ENCODE results near the gene UCP3. TPM values are rescaled to one million over a fixed set of nuclear protein-coding genes. Genes with fewer than 3 reads are reported as not detected.

Gene UCP3
- total and polyA plus RNA-seq, 10 of the 15 experiments (the other 5 are each of a cell fraction or from before 2014, with no cell fraction given) = 0.02 to 1.9 (median 0.94) TPM

GRCh38 chr11:74000307-74001133 is 8.4 kb downstream of the UCP3 start:
- FAIRE-seq (no peak), DNase-seq (ENCODE audit: low read depth, low spot score) (no peak), ATAC-seq (no peak)
- H3K4me1 ChIP-seq (ENCODE audit: control insufficient read depth, insufficient read depth, low read length) = peaks cover 34% of the 10 kb centered on the region
- no peak overlapping the region for H3K27ac ChIP-seq (ENCODE audit: control insufficient read depth, insufficient read depth)
- no peak overlapping the region for H3K4me3 ChIP-seq
- ChIA-PET RAD21 (ENCODE audit: unreplicated experiment) (interaction anchor here (1.6 kb wide), 1 partner anchor 20 kb away, joined by 4 read pairs; no protein-coding TSS in a partner anchor), SMC1A (ENCODE audit: uncharacterized antibody, unreplicated experiment) (interaction anchor here (1.6 kb wide), 1 partner anchor 20 kb away, joined by 4 read pairs; no protein-coding TSS in a partner anchor), POLR2A (no interaction called here), CTCF (interaction anchor here (0.9 kb wide), 1 partner anchor 22 kb away, joined by 4 read pairs; no protein-coding TSS in a partner anchor)
- H3K79me2 ChIP-seq (ENCODE audit: control insufficient read depth, insufficient read depth, low read length) = no peaks in the 10 kb centered on the region
- in situ Hi-C loops (cut with MboI) = no loop called here
- H3K4me2 ChIP-seq (ENCODE audit: control insufficient read depth, insufficient read depth) = no peak overlapping the region
- no peak overlapping the region for H2AFZ ChIP-seq (ENCODE audit: control insufficient read depth, low read depth, low read length)
- BruUV-seq (replicated peaks) = no TSS peak
- WGBS (ENCODE audit: insufficient coverage, insufficient replicate concordance, low lambda C conversion rate, missing lambda C conversion rate) = 92% methylated on average over 13 of the region's 14 CpGs
- no peaks in the 10 kb centered on the region; a peak in 1 of 4 replicates for H3K36me3 ChIP-seq (ENCODE audit: control insufficient read depth in 2 of 2, insufficient read depth in 2 of 2, low read length in 1 of 2)
- TF ChIP-seq SMARCA5 (IDR thresholded peaks at IDR 0.05) = no peak
- no peak for TF ChIP-seq MEF2A (IDR thresholded peaks at IDR 0.05; ENCODE audit: insufficient read depth, low read depth, low read length)
- no peak for TF ChIP-seq WRNIP1 (IDR thresholded peaks at IDR 0.05; ENCODE audit: borderline replicate concordance, low read depth, low read length)
- TF ChIP-seq RFX5 (IDR thresholded peaks at IDR 0.05; ENCODE audit: low read depth, low read length) = no peak
- TF ChIP-seq GATAD2B (conservative IDR thresholded peaks at IDR 0.05; ENCODE audit: low read depth) = no peak
- TF ChIP-seq MTA3 (IDR thresholded peaks at IDR 0.05; ENCODE audit: borderline replicate concordance, low read length) = no peak
- TF ChIP-seq SMAD5 (IDR thresholded peaks at IDR 0.05; ENCODE audit: low read depth) = no peak
- TF ChIP-seq CBFB (IDR thresholded peaks at IDR 0.05; ENCODE audit: low read depth) = no peak
- no peak for TF ChIP-seq LARP7 (IDR thresholded peaks at IDR 0.05)
- TF ChIP-seq HDAC2 (IDR thresholded peaks at IDR 0.05) = no peak
- no peak for TF ChIP-seq ZBTB11 (CRISPR knock-in tag; IDR thresholded peaks at IDR 0.05)
- no peak for TF ChIP-seq CBX5 (IDR thresholded peaks at IDR 0.05; ENCODE audit: low read depth)
- TF ChIP-seq, protein P1, sequence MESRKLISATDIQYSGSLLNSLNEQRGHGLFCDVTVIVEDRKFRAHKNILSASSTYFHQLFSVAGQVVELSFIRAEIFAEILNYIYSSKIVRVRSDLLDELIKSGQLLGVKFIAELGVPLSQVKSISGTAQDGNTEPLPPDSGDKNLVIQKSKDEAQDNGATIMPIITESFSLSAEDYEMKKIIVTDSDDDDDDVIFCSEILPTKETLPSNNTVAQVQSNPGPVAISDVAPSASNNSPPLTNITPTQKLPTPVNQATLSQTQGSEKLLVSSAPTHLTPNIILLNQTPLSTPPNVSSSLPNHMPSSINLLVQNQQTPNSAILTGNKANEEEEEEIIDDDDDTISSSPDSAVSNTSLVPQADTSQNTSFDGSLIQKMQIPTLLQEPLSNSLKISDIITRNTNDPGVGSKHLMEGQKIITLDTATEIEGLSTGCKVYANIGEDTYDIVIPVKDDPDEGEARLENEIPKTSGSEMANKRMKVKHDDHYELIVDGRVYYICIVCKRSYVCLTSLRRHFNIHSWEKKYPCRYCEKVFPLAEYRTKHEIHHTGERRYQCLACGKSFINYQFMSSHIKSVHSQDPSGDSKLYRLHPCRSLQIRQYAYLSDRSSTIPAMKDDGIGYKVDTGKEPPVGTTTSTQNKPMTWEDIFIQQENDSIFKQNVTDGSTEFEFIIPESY (IDR thresholded peaks at IDR 0.05) = no peak
- no peak for TF ChIP-seq SUZ12 (IDR thresholded peaks at IDR 0.05; ENCODE audit: unreplicated experiment)
- no peak for TF ChIP-seq MYB (IDR thresholded peaks at IDR 0.05; ENCODE audit: borderline replicate concordance, low read depth, low read length)
- no peak for TF ChIP-seq ZZZ3 (IDR thresholded peaks at IDR 0.05; ENCODE audit: control insufficient read depth, insufficient read length, low read depth)
- no peak for TF ChIP-seq NKRF (conservative IDR thresholded peaks at IDR 0.05)
- no peak for TF ChIP-seq HDGF (IDR thresholded peaks at IDR 0.05)
- intact Hi-C loops (cut with micrococcal nuclease; ENCODE audit: unreplicated experiment) = no loop called here
- H3K9me3 ChIP-seq (replicated peaks; ENCODE audit: control insufficient read depth, insufficient read depth, low read length) = no peaks in the 10 kb centered on the region
- H4K20me1 ChIP-seq (ENCODE audit: control insufficient read depth, insufficient read depth) = no peaks in the 10 kb centered on the region
- H3K9ac ChIP-seq (ENCODE audit: control insufficient read depth, insufficient read depth, low read length) = no peak overlapping the region
- H3K27me3 ChIP-seq (replicated peaks in 1 of 2; ENCODE audit: control insufficient read depth in 2 of 2, insufficient read depth in 2 of 2, low read length in 1 of 2) = no peaks in the 10 kb centered on the region

Data from GM12878 (cell line).